ENCODE results near the gene LEMD1.

LEMD1 gene

DNA sequence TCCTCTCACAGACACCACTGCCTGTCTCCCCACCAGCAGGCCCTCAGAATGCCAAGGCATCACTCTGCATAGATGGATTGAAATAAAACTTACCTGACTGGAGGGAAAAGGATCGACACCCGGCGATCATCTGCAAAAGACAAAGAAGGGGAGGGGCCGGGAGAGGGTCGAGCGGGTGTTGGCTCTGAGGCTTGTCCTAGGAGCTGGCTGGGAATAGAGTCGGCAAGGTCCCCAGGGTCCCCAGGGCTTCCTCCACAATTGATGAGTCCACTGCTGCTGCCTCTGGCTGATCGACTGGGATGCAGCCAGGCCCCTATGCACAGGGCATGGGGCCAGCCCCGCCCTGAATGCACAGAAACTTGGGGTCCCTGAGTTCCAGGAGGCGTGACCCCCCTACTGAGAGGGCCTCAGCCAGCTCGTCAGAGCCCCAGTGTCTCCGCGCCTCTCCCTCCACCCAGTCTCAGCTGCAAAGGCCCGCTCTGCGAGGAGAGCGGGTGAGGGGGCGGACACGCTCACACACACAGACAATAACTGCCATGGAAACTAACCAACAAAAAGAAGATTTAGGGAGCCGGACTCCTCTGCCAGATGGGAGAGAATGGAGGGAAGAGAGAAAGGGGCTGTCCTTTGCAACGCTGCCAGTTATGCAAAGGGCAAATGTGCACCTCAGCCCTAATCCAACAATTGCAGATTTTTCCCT, 65.3 kb downstream of the LEMD1 start, which contains the start of gene KLHDC8A:
Gene KLHDC8A (minus strand): TSS at position 483 of the 700 bp plus-strand sequence. CDS start 13,318 bp downstream, outside the sequence.
- Histone ChIP-seq H3K27me3 (ENCODE audit: insufficient read depth, poor library complexity, severe bottlenecking) (peaks cover 18% of the 10 kb centered on the region), H3K4me3 (replicated peaks; ENCODE audit: insufficient read depth, low read length) (no peak within 1 kb of the TSS), H3K27ac (replicated peaks) (no peak within 1 kb of the TSS)
- TF ChIP-seq GABPA (IDR thresholded peaks at IDR 0.05; ENCODE audit: low read depth) (no peak), SPI1 (IDR thresholded peaks at IDR 0.05; ENCODE audit: borderline replicate concordance, low read depth) (no peak), POLR2AphosphoS5 (IDR thresholded peaks at IDR 0.05; ENCODE audit: low read depth) (no peak)
- TF ChIP-seq, protein P1, sequence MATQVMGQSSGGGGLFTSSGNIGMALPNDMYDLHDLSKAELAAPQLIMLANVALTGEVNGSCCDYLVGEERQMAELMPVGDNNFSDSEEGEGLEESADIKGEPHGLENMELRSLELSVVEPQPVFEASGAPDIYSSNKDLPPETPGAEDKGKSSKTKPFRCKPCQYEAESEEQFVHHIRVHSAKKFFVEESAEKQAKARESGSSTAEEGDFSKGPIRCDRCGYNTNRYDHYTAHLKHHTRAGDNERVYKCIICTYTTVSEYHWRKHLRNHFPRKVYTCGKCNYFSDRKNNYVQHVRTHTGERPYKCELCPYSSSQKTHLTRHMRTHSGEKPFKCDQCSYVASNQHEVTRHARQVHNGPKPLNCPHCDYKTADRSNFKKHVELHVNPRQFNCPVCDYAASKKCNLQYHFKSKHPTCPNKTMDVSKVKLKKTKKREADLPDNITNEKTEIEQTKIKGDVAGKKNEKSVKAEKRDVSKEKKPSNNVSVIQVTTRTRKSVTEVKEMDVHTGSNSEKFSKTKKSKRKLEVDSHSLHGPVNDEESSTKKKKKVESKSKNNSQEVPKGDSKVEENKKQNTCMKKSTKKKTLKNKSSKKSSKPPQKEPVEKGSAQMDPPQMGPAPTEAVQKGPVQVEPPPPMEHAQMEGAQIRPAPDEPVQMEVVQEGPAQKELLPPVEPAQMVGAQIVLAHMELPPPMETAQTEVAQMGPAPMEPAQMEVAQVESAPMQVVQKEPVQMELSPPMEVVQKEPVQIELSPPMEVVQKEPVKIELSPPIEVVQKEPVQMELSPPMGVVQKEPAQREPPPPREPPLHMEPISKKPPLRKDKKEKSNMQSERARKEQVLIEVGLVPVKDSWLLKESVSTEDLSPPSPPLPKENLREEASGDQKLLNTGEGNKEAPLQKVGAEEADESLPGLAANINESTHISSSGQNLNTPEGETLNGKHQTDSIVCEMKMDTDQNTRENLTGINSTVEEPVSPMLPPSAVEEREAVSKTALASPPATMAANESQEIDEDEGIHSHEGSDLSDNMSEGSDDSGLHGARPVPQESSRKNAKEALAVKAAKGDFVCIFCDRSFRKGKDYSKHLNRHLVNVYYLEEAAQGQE (IDR thresholded peaks at IDR 0.05; ENCODE audit: insufficient replicate concordance, low read depth): no peak
- DNase-seq (ENCODE audit: low read depth in 1 of 2, low spot score in 1 of 2): no peak

DNA sequence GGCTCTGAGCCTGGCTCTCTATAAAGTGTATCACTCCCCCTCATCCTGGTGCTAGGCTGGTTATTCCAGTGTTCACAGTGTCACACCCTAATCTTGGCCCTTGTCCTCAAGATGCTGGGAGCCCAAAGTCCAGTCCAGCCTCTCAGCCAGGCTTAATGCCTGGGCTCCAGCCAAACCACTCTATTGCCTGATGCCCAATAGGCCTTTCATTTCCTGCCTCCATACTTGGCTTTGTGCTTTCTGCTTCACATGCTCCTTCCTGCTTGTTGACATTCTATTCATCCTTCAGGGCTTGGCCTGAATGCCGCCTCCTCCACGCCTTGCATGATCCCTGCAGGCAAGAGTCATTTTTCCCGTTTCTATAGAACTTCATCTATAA, 66.8 kb downstream of the LEMD1 start:
- no peak for DNase-seq (ENCODE audit: low read depth in 1 of 2, low spot score in 1 of 2)
- Histone ChIP-seq H3K4me3 (replicated peaks; ENCODE audit: insufficient read depth, low read length) (no peak overlapping the region), H3K27me3 (ENCODE audit: insufficient read depth, poor library complexity, severe bottlenecking) (peaks cover 12% of the 10 kb centered on the region), H3K27ac (replicated peaks) (no peak overlapping the region)
- TF ChIP-seq SPI1 (IDR thresholded peaks at IDR 0.05; ENCODE audit: borderline replicate concordance, low read depth) (no peak), GABPA (IDR thresholded peaks at IDR 0.05; ENCODE audit: low read depth) (no peak), POLR2AphosphoS5 (IDR thresholded peaks at IDR 0.05; ENCODE audit: low read depth) (no peak)
- TF ChIP-seq, protein P2, sequence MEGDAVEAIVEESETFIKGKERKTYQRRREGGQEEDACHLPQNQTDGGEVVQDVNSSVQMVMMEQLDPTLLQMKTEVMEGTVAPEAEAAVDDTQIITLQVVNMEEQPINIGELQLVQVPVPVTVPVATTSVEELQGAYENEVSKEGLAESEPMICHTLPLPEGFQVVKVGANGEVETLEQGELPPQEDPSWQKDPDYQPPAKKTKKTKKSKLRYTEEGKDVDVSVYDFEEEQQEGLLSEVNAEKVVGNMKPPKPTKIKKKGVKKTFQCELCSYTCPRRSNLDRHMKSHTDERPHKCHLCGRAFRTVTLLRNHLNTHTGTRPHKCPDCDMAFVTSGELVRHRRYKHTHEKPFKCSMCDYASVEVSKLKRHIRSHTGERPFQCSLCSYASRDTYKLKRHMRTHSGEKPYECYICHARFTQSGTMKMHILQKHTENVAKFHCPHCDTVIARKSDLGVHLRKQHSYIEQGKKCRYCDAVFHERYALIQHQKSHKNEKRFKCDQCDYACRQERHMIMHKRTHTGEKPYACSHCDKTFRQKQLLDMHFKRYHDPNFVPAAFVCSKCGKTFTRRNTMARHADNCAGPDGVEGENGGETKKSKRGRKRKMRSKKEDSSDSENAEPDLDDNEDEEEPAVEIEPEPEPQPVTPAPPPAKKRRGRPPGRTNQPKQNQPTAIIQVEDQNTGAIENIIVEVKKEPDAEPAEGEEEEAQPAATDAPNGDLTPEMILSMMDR (IDR thresholded peaks at IDR 0.05; ENCODE audit: insufficient read depth, low read length): no peak
- TF ChIP-seq, protein P1 (IDR thresholded peaks at IDR 0.05; ENCODE audit: insufficient replicate concordance, low read depth): no peak

DNA sequence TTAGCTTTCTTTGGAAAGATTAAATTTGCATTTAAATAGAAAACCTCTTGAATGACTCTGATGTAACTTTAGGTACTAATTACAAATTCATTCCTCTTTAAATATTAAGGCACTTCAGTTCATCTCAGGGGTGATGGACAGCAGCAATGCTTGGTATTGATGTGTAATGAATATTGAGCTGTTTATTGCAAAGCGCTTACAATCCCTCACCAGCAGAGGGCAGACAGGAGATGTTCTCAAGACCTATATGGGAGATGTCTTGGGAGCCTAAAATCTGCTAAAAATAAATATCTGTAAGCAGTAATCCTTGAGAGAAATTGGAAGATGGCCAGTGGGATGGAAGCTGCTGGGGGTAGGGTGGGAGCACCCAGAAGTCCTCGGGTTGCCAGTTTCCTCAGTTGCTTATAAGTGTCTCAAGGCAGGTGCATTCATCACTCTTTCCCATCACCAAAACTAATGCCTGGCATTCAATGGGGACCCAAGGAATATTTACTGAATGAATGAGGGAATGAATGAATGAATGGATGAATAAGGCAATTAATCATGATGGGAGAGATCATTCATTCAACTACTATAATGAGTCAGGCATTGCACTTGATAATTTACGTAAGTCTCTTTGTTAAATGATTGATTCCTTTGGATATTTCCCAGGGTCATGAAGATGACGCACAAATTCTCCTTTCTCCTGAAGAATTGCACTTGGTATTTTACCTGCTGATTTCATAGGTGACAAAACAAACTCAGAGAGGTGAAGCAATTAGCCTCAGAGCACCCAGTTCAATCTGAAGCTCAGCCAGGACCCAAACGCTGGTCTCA, 67.4 kb downstream of the LEMD1 start:
- peak; percentile 17 to 49 for DNase-seq (ENCODE audit: low read depth in 1 of 2, low spot score in 1 of 2)
- H3K27ac ChIP-seq (replicated peaks): no peak overlapping the region
- no peak overlapping the region for H3K4me3 ChIP-seq (replicated peaks; ENCODE audit: insufficient read depth, low read length)
- peaks cover 11% of the 10 kb centered on the region for H3K27me3 ChIP-seq (ENCODE audit: insufficient read depth, poor library complexity, severe bottlenecking)
- TF ChIP-seq, protein P1 (IDR thresholded peaks at IDR 0.05; ENCODE audit: insufficient replicate concordance, low read depth): no peak
- TF ChIP-seq GABPA (IDR thresholded peaks at IDR 0.05; ENCODE audit: low read depth) (no peak), POLR2AphosphoS5 (IDR thresholded peaks at IDR 0.05; ENCODE audit: low read depth) (no peak), SPI1 (IDR thresholded peaks at IDR 0.05; ENCODE audit: borderline replicate concordance, low read depth) (no peak)
- TF ChIP-seq, protein P2 (IDR thresholded peaks at IDR 0.05; ENCODE audit: insufficient read depth, low read length): peak; percentile 63

All from HL-60 (cell line).